ENCODE results near the gene PRDX6.

GRCh38 chr1:173475564-173476196 lies 1.5 kb upstream of the PRDX6 start:
- TF ChIP-seq CTCF (IDR thresholded peaks at IDR 0.05; ENCODE audit: insufficient read depth, low read depth, low read length) (no peak), EZH2 (IDR thresholded peaks at IDR 0.05; ENCODE audit: insufficient read depth, low read length) (no peak)

Measured in astrocyte (in vitro differentiated cells and primary cell).